ENCODE data around the gene PHACTR1. TPM values are rescaled to one million over a fixed set of nuclear protein-coding genes. Genes with fewer than 3 reads are reported as not detected.

The PHACTR1 gene
- total RNA-seq (2014; rRNA removed; shearing (Covaris generic)): 0.14 and 0.20 TPM in 2 replicates

- Histone ChIP-seq H3K36me3 (no peaks in the 10 kb centered on the region), H3K4me1 (no peaks in the 10 kb centered on the region), H3K4me3 (no peak within 1 kb of the TSS), H3K9me3 (replicated peaks) (no peaks in the 10 kb centered on the region), H3K27me3 (no peaks in the 10 kb centered on the region), H3K27ac (no peak within 1 kb of the TSS)
- no peak for DNase-seq
Observed at GRCh38 chr6:12716298-12716916, at the start of gene PHACTR1. Gene PHACTR1 (plus strand): TSS chr6:12716767.

- H3K9me3 ChIP-seq (replicated peaks): no peaks in the 10 kb centered on the region
Observed at GRCh38 chr6:12666886-12667285, 49.7 kb upstream of the PHACTR1 start.

GRCh38 chr6:12675931-12676330 is 40.6 kb upstream of the PHACTR1 start:
- Histone ChIP-seq H3K4me1 (no peaks in the 10 kb centered on the region), H3K27me3 (no peaks in the 10 kb centered on the region), H3K36me3 (no peaks in the 10 kb centered on the region), H3K27ac (no peak overlapping the region), H3K9me3 (replicated peaks) (no peaks in the 10 kb centered on the region), H3K4me3 (no peak overlapping the region)
- no peak for DNase-seq

More at GRCh38 chr6:12666886-12667285, 49.7 kb upstream of the PHACTR1 start:
- Histone ChIP-seq H3K4me3 (no peak overlapping the region), H3K36me3 (no peaks in the 10 kb centered on the region), H3K27me3 (no peaks in the 10 kb centered on the region), H3K4me1 (no peaks in the 10 kb centered on the region), H3K27ac (no peak overlapping the region)
- DNase-seq: no peak

GRCh38 chr6:12679341-12679740 is 37.2 kb upstream of the PHACTR1 start:
- Histone ChIP-seq H3K27me3 (no peaks in the 10 kb centered on the region), H3K27ac (no peak overlapping the region), H3K4me3 (no peak overlapping the region), H3K36me3 (no peaks in the 10 kb centered on the region), H3K9me3 (replicated peaks) (no peaks in the 10 kb centered on the region), H3K4me1 (no peaks in the 10 kb centered on the region)
- no peak for DNase-seq

GRCh38 chr6:12693122-12693521 is 23.4 kb upstream of the PHACTR1 start:
- Histone ChIP-seq H3K4me1 (no peaks in the 10 kb centered on the region), H3K27ac (no peak overlapping the region), H3K27me3 (no peaks in the 10 kb centered on the region), H3K4me3 (no peak overlapping the region), H3K9me3 (replicated peaks) (no peaks in the 10 kb centered on the region), H3K36me3 (no peaks in the 10 kb centered on the region)
- no peak for DNase-seq

GRCh38 chr6:12698298-12698697 is 18.3 kb upstream of the PHACTR1 start:
- DNase-seq: no peak
- Histone ChIP-seq H3K27me3 (no peaks in the 10 kb centered on the region), H3K36me3 (no peaks in the 10 kb centered on the region), H3K4me3 (no peak overlapping the region), H3K27ac (no peak overlapping the region), H3K9me3 (replicated peaks) (no peaks in the 10 kb centered on the region), H3K4me1 (no peaks in the 10 kb centered on the region)

- no peaks in the 10 kb centered on the region for H3K36me3 ChIP-seq
- H3K9me3 ChIP-seq (replicated peaks): no peaks in the 10 kb centered on the region
- H3K27ac ChIP-seq: no peak overlapping the region
- DNase-seq: no peak
- H3K4me1 ChIP-seq: no peaks in the 10 kb centered on the region
- H3K4me3 ChIP-seq: no peak overlapping the region
- no peaks in the 10 kb centered on the region for H3K27me3 ChIP-seq
Observed at GRCh38 chr6:12704946-12705345, 11.6 kb upstream of the PHACTR1 start.

GRCh38 chr6:12709116-12709515 is 7.5 kb upstream of the PHACTR1 start:
- Histone ChIP-seq H3K36me3 (no peaks in the 10 kb centered on the region), H3K4me3 (no peak overlapping the region), H3K27ac (no peak overlapping the region), H3K9me3 (replicated peaks) (no peaks in the 10 kb centered on the region), H3K27me3 (no peaks in the 10 kb centered on the region), H3K4me1 (no peaks in the 10 kb centered on the region)
- DNase-seq: no peak

- no peaks in the 10 kb centered on the region for H3K4me1 ChIP-seq
- H3K27ac ChIP-seq: no peak overlapping the region
- no peak for DNase-seq
- no peaks in the 10 kb centered on the region for H3K36me3 ChIP-seq
- H3K9me3 ChIP-seq (replicated peaks): no peaks in the 10 kb centered on the region
- H3K4me3 ChIP-seq: no peak overlapping the region
- no peaks in the 10 kb centered on the region for H3K27me3 ChIP-seq
Observed at GRCh38 chr6:12709556-12710232, 6.9 kb upstream of the PHACTR1 start.

GRCh38 chr6:12710921-12711320 is 5.6 kb upstream of the PHACTR1 start:
- Histone ChIP-seq H3K27me3 (no peaks in the 10 kb centered on the region), H3K4me3 (no peak overlapping the region), H3K36me3 (no peaks in the 10 kb centered on the region), H3K9me3 (replicated peaks) (no peaks in the 10 kb centered on the region), H3K4me1 (no peaks in the 10 kb centered on the region), H3K27ac (no peak overlapping the region)
- no peak for DNase-seq

GRCh38 chr6:12714022-12714421 is 2.5 kb upstream of the PHACTR1 start:
- no peaks in the 10 kb centered on the region for H3K36me3 ChIP-seq
- no peak for DNase-seq
- H3K27ac ChIP-seq: no peak overlapping the region
- H3K4me3 ChIP-seq: no peak overlapping the region
- no peaks in the 10 kb centered on the region for H3K4me1 ChIP-seq
- H3K9me3 ChIP-seq (replicated peaks): no peaks in the 10 kb centered on the region
- no peaks in the 10 kb centered on the region for H3K27me3 ChIP-seq

- H3K9me3 ChIP-seq (replicated peaks): no peaks in the 10 kb centered on the region
- H3K27ac ChIP-seq: no peak overlapping the region
- no peaks in the 10 kb centered on the region for H3K36me3 ChIP-seq
- no peak for DNase-seq
- H3K4me3 ChIP-seq: no peak overlapping the region
- H3K4me1 ChIP-seq: no peaks in the 10 kb centered on the region
- no peaks in the 10 kb centered on the region for H3K27me3 ChIP-seq
Observed at GRCh38 chr6:12715437-12715836, 1.1 kb upstream of the PHACTR1 start.

- Histone ChIP-seq H3K9me3 (replicated peaks) (no peaks in the 10 kb centered on the region), H3K4me3 (no peak overlapping the region), H3K36me3 (no peaks in the 10 kb centered on the region), H3K27ac (no peak overlapping the region), H3K27me3 (no peaks in the 10 kb centered on the region), H3K4me1 (no peaks in the 10 kb centered on the region)
- DNase-seq: no peak
Observed at GRCh38 chr6:12717356-12717755, 789 bp downstream of the PHACTR1 start.

GRCh38 chr6:12718015-12718414 is 1.4 kb downstream of the PHACTR1 start:
- Histone ChIP-seq H3K4me3 (no peak overlapping the region), H3K27me3 (no peaks in the 10 kb centered on the region), H3K4me1 (no peaks in the 10 kb centered on the region), H3K36me3 (no peaks in the 10 kb centered on the region), H3K9me3 (replicated peaks) (no peaks in the 10 kb centered on the region), H3K27ac (no peak overlapping the region)
- peak in 1 of 2 experiments; percentile 0 for DNase-seq

GRCh38 chr6:12719017-12719416 is 2.5 kb downstream of the PHACTR1 start:
- Histone ChIP-seq H3K4me3 (no peak overlapping the region), H3K36me3 (no peaks in the 10 kb centered on the region), H3K27ac (no peak overlapping the region), H3K4me1 (no peaks in the 10 kb centered on the region), H3K27me3 (no peaks in the 10 kb centered on the region), H3K9me3 (replicated peaks) (no peaks in the 10 kb centered on the region)
- DNase-seq: no peak

- Histone ChIP-seq H3K4me3 (no peak overlapping the region), H3K9me3 (replicated peaks) (no peaks in the 10 kb centered on the region), H3K36me3 (no peaks in the 10 kb centered on the region), H3K27ac (no peak overlapping the region), H3K27me3 (no peaks in the 10 kb centered on the region), H3K4me1 (no peaks in the 10 kb centered on the region)
- DNase-seq: no peak
Observed at GRCh38 chr6:12720310-12720709, 3.7 kb downstream of the PHACTR1 start.

All from SJCRH30 (cell line).